Erythroblast (primary cell): ENCODE measurements around the gene GPR18.

Source experiments
- GATA1 ChIP-seq: IDR thresholded peaks from 2 replicates; pipeline ENCODE4 v1.6.1; 2011; ENCODE audit warnings: low read depth, mild to moderate bottlenecking, control low read depth, low read length, moderate library complexity
- POLR2A ChIP-seq: IDR thresholded peaks from 2 replicates; pipeline ENCODE4 v1.6.1; 2011; ENCODE audit warnings: mild to moderate bottlenecking, low read length

DNA sequence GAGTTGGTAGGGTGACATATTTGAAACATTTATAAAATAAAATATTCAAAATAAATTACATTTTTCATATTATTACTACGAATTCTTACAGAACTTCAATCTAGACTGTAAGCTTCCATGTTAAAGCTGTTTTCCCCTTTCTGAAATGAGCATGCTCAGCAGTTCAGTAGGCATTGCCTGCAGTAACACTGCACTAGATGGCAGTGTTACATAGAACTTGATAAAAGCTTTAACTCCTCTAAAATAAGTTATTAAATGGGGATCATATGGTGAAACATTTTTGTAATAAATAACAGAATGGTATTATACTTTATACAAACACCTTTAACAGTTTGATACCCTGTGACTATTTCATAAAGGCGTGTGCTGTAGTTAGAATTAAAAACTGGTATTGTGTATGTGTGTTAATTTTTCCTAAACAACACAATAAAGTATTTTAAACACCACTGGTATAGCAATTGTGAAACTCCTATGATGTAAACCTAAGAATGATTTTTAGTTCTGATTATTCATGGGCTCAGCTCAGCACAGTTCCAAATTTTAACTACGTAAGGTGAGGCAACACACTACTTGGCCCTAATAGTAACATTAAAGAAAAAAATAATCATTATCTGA is 11.6 kb upstream of the GPR18 start:
- TF ChIP-seq POLR2A (no peak), GATA1 (no peak)
